H1 (cell line): ENCODE measurements around the gene PSMC4. TPM values are rescaled to one million over a fixed set of nuclear protein-coding genes. Genes with fewer than 3 reads are reported as not detected.

Source experiments
- CTCF ChIA-PET: fragments of 300-600 bp; sonication (Branson Sonifier 250); formaldehyde crosslinking; loops from one replicate; lab custom pipeline; 2021; ENCODE audit not compliant: partially characterized antibody; lab: Charles Lee
- POLR2A ChIA-PET: fragments of 300-600 bp; sonication (Branson Sonifier 250); formaldehyde crosslinking; loops from one replicate; lab custom pipeline; 2021; ENCODE audit warnings: inconsistent platforms; ENCODE audit not compliant: partially characterized antibody; lab: Charles Lee
- DNase-seq, 2 experiments: peaks; one replicate each; pipeline versions ENCODE4 v3.0.0 to v3.0.0-alpha.2; 2010 to 2022; ENCODE audit warnings: low spot score in 2 of 2, low read depth in 1 of 2, mixed read lengths in 1 of 2
- FAIRE-seq: peaks from 2 replicates; lab custom pipeline; 2011; peaks lifted over from hg19 to GRCh38; lab: Jason Lieb, UNC
- H2AFZ ChIP-seq: 2 replicates; pipeline ENCODE4 v1.8.1; 2012; ENCODE audit warnings: low read length, inconsistent platforms
- H2AK5ac ChIP-seq: 2 replicates; pipeline ENCODE4 v1.6.1; 2013; ENCODE audit warnings: low read depth, low read length
- H2BK120ac ChIP-seq: replicated peaks from 2 replicates; pipeline ENCODE3; 2013; ENCODE audit warnings: low read depth, low read length, inconsistent platforms
- H2BK12ac ChIP-seq: 2 replicates; pipeline ENCODE4 v1.6.1; 2013; ENCODE audit warnings: low read depth, low read length
- H2BK15ac ChIP-seq: 2 replicates; pipeline ENCODE4 v1.6.1; 2013; ENCODE audit warnings: low read length
- H2BK20ac ChIP-seq: 2 replicates; pipeline ENCODE4 v1.6.1; 2013; ENCODE audit warnings: low read length
- H2BK5ac ChIP-seq: 2 replicates; pipeline ENCODE4 v1.6.1; 2013; ENCODE audit warnings: low read depth, low read length
- H3K14ac ChIP-seq: 2 replicates; pipeline ENCODE4 v1.6.1; 2013; ENCODE audit warnings: inconsistent platforms; ENCODE audit not compliant: insufficient read length
- H3K18ac ChIP-seq: 2 replicates; pipeline ENCODE4 v1.6.1; 2013; ENCODE audit warnings: low read length; ENCODE audit errors: extremely low read depth
- H3K23ac ChIP-seq: 2 replicates; pipeline ENCODE4 v1.6.1; 2013; ENCODE audit warnings: inconsistent platforms; ENCODE audit not compliant: insufficient read length
- H3K23me2 ChIP-seq: 2 replicates; pipeline ENCODE4 v1.6.1; 2013; ENCODE audit warnings: low read depth, low read length
- H3K27ac ChIP-seq: 2 replicates; pipeline ENCODE4 v1.6.1; 2011; ENCODE audit warnings: low read depth, low read length, inconsistent platforms
- H3K27me3 ChIP-seq, 4 experiments: replicated peaks in 1 of 4; 1 replicate in 1 of 4; 2 replicates in 3 of 4; pipeline versions ENCODE4 v1.6.1 to v1.8.1; 2011 to 2013; ENCODE audit warnings: low read length in 3 of 4, mild to moderate bottlenecking in 3 of 4, inconsistent platforms in 2 of 4, mixed read lengths in 2 of 4, moderate library complexity in 1 of 4; ENCODE audit not compliant: control insufficient read depth in 3 of 4, insufficient read depth in 3 of 4; ENCODE audit errors: extremely low read depth in 1 of 4
- H3K36me3 ChIP-seq, 4 experiments: 2 replicates each; pipeline versions ENCODE4 v1.6.1 to v1.8.1; 2011 to 2013; ENCODE audit warnings: mild to moderate bottlenecking in 4 of 4, low read length in 3 of 4, moderate library complexity in 2 of 4, control low read depth in 1 of 4, inconsistent platforms in 1 of 4; ENCODE audit not compliant: insufficient read depth in 4 of 4, control insufficient read depth in 2 of 4
- H3K4ac ChIP-seq: replicated peaks from 2 replicates; pipeline ENCODE3; 2013; ENCODE audit warnings: low read length, low read depth, mixed read lengths, inconsistent platforms; ENCODE audit not compliant: insufficient read length
- H3K4me1 ChIP-seq, 4 experiments: replicated peaks in 1 of 4; 1 replicate in 1 of 4; 2 replicates in 3 of 4; pipeline versions ENCODE4 v1.6.1 to v1.8.1; 2011 to 2013; ENCODE audit warnings: low read length in 3 of 4, inconsistent platforms in 2 of 4, mixed read lengths in 1 of 4; ENCODE audit not compliant: insufficient read depth in 4 of 4, control insufficient read depth in 3 of 4
- H3K4me2 ChIP-seq, 2 experiments: 2 replicates each; pipeline versions ENCODE4 v1.6.1 to v1.8.1; 2011 to 2013; ENCODE audit warnings: low read depth in 2 of 2, low read length in 2 of 2, control low read depth in 1 of 2, inconsistent platforms in 1 of 2, mild to moderate bottlenecking in 1 of 2; ENCODE audit not compliant: insufficient read depth in 1 of 2
- H3K4me3 ChIP-seq, 4 experiments: fragments of 200-600, 300-600 bp in 1 of 4; sonication (generic), shearing (Covaris generic), sonication (Bioruptor Twin) in 1 of 4; 2 replicates each; pipeline versions ENCODE4 v1.5.1 to v1.8.1; 2011 to 2016; ENCODE audit warnings: low read length in 4 of 4, low read depth in 3 of 4, control low read depth in 2 of 4, inconsistent platforms in 2 of 4, mild to moderate bottlenecking in 2 of 4, mixed read lengths in 1 of 4, moderate library complexity in 1 of 4; ENCODE audit not compliant: insufficient read depth in 2 of 4; ENCODE audit errors: extremely low read depth in 1 of 4
- H3K56ac ChIP-seq: replicated peaks from 2 replicates; pipeline ENCODE3; 2013; ENCODE audit warnings: low read depth, mild to moderate bottlenecking, mixed read lengths, low read length, inconsistent platforms; ENCODE audit not compliant: insufficient read length
- H3K79me1 ChIP-seq: 2 replicates; pipeline ENCODE4 v1.6.1; 2013; ENCODE audit warnings: low read depth, low read length, control low read depth
- H3K79me2 ChIP-seq, 2 experiments: 2 replicates each; pipeline versions ENCODE4 v1.6.1 to v1.8.1; 2012 to 2013; ENCODE audit warnings: low read length in 2 of 2, mild to moderate bottlenecking in 2 of 2, inconsistent platforms in 1 of 2; ENCODE audit not compliant: insufficient read depth in 2 of 2, control insufficient read depth in 1 of 2
- H3K9ac ChIP-seq, 4 experiments: replicated peaks in 1 of 4; 1 replicate in 1 of 4; 2 replicates in 3 of 4; pipeline versions ENCODE4 v1.6.1 to v1.8.1; 2011 to 2013; ENCODE audit warnings: low read depth in 3 of 4, low read length in 3 of 4, control low read depth in 2 of 4, mild to moderate bottlenecking in 2 of 4, moderate library complexity in 2 of 4, inconsistent platforms in 1 of 4; ENCODE audit errors: extremely low read depth in 1 of 4
- H3K9me3 ChIP-seq, 2 experiments: 2 replicates each; pipeline versions ENCODE4 v1.6.1 to v1.8.1; 2012 to 2013; ENCODE audit warnings: mild to moderate bottlenecking in 2 of 2, moderate library complexity in 2 of 2, control low read depth in 1 of 2, inconsistent platforms in 1 of 2, low read depth in 1 of 2, low read length in 1 of 2, mixed read lengths in 1 of 2; ENCODE audit not compliant: insufficient read depth in 2 of 2
- H4K20me1 ChIP-seq, 2 experiments: replicated peaks in 1 of 2; 2 replicates each; pipeline versions ENCODE3 to v1.8.1; 2011 to 2013; ENCODE audit warnings: inconsistent platforms in 2 of 2, low read length in 2 of 2, mild to moderate bottlenecking in 1 of 2; ENCODE audit not compliant: insufficient read depth in 2 of 2, control insufficient read depth in 1 of 2
- H4K5ac ChIP-seq: 2 replicates; pipeline ENCODE4 v1.6.1; 2013; ENCODE audit warnings: low read length, low read depth, mixed read lengths, inconsistent platforms; ENCODE audit not compliant: insufficient read length
- H4K8ac ChIP-seq: 2 replicates; pipeline ENCODE4 v1.8.0; 2013; ENCODE audit warnings: mild to moderate bottlenecking, moderate library complexity, low read length, inconsistent platforms; ENCODE audit not compliant: insufficient read depth; ENCODE audit errors: extremely low read depth
- H4K91ac ChIP-seq: replicated peaks from 2 replicates; pipeline ENCODE3; 2013; ENCODE audit warnings: low read length, mixed read lengths, inconsistent platforms; ENCODE audit not compliant: insufficient read length
- HDAC2 ChIP-seq, 2 experiments: fragments of 300-600 bp in 1 of 2; sonication (generic) in 1 of 2; IDR thresholded peaks; 2 replicates each; pipeline ENCODE4 v1.6.1; 2011 to 2012; ENCODE audit warnings: low read depth in 2 of 2, low read length in 2 of 2, mild to moderate bottlenecking in 2 of 2, moderate library complexity in 2 of 2, borderline replicate concordance in 1 of 2, inconsistent platforms in 1 of 2
- WGBS, 2 experiments: shearing (Covaris generic) in 1 of 2; methylation state at CpG; one replicate each; pipeline versions ENCODE4 v1.1.6 to v1.1.7; 2013 to 2015; ENCODE audit warnings: low lambda C conversion rate in 2 of 2, mixed read lengths in 2 of 2, inconsistent platforms in 1 of 2, low coverage in 1 of 2, missing lambda C conversion rate in 1 of 2; ENCODE audit not compliant: insufficient replicate concordance in 2 of 2, insufficient coverage in 1 of 2, insufficient read length in 1 of 2; ENCODE audit errors: extremely low coverage in 1 of 2, missing lambda C conversion rate in 1 of 2; 5-methylcytosine and 5-hydroxymethylcytosine counted together
- polyA plus RNA-seq, 7 experiments: library from polyadenylated mRNA; depleted of rRNA in 3 of 7; stranded (reverse) in 5 of 7; unstranded in 2 of 7; fragments of >200 nt in 5 of 7; fragments of 200-250 nt in 2 of 7; gene quantifications; 1 replicate in 5 of 7; 2 replicates in 1 of 7; 4 replicates in 1 of 7; pipeline versions ENCODE4 v1.2.1 to v1.2.3, GENCODE V29; 2011 to 2013; ENCODE audit warnings: missing spikeins in 2 of 7, mixed read lengths in 2 of 7
- total RNA-seq: library from RNA; stranded (reverse); fragmentation: NEBNext Ultra II Directional; extraction: Animal tissue kit (Norgen Biotek cat#: 25700); gene quantifications from 2 replicates; pipeline ENCODE4 v1.2.1, GENCODE V29; 2021

PSMC4 gene
- total and polyA plus RNA-seq, 2 of the 8 experiments (the other 6 are each of a cell fraction or from before 2014, with no cell fraction given), result 116 to 126 TPM

GRCh38 chr19:39970425-39970674, 615 bp upstream of the PSMC4 start:
- no peak for FAIRE-seq
- TF ChIP-seq HDAC2 (IDR thresholded peaks at IDR 0.05; ENCODE audit: borderline replicate concordance in 1 of 2, low read depth in 2 of 2, low read length in 2 of 2), result no peak
- H3K14ac ChIP-seq, result no peak overlapping the region
- peaks cover 2 to 8% of the 10 kb centered on the region in 2 experiments for H4K20me1 ChIP-seq
- H3K23ac ChIP-seq, result no peak overlapping the region
- 13% methylated on average over 11 of the region's 11 CpGs; no CpG with 5 or more reads in 1 of the 2 experiments for WGBS, 2 experiments
- peaks cover 3 to 21% of the 10 kb centered on the region in 2 experiments; a peak in 3 of 4 replicates for H3K79me2 ChIP-seq
- peaks cover 11 to 31% (median 18%) of the 10 kb centered on the region in 4 experiments for H3K36me3 ChIP-seq
- H3K23me2 ChIP-seq, result peaks cover 5% of the 10 kb centered on the region
- DNase-seq, result no peak
- H3K9me3 ChIP-seq, result no peaks in the 10 kb centered on the region
- H2AK5ac ChIP-seq, result no peak overlapping the region
- H3K27ac ChIP-seq, result peak overlapping the region; percentile 38; the same call in 1 of the 2 replicates
- H3K18ac ChIP-seq, result no peak overlapping the region
- peak overlapping the region; percentile 66; the same call in 1 of the 2 replicates for H4K8ac ChIP-seq
- peak overlapping the region; percentile 55 to 71 for H3K4me2 ChIP-seq
- H3K4me3 ChIP-seq, result peak overlapping the region; percentile 66 to 98 (median 86)
- no peak overlapping the region for H2BK120ac ChIP-seq
- peak overlapping the region; percentile 29 for H2AFZ ChIP-seq
- peak overlapping the region in 3 of 4 experiments; percentile 57 to 78 (median 77); a peak in 6 of 7 replicates for H3K9ac ChIP-seq
- H4K91ac ChIP-seq, result peak overlapping the region; percentile 45
- no peak overlapping the region for H4K5ac ChIP-seq
- peak overlapping the region; percentile 55; the same call in 1 of the 2 replicates for H2BK5ac ChIP-seq
- no peak overlapping the region for H2BK15ac ChIP-seq
- POLR2A ChIA-PET, result interaction anchor here (0.6 to 2.8 kb wide), 15 partner anchors 9 to 221 kb away, joined by 3 to 8 read pairs (median 3); partner anchors contain the start of genes MAP3K10 and ZNF546
- no peak overlapping the region for H2BK12ac ChIP-seq
- CTCF ChIA-PET, result interaction anchor here (0.6 to 2.0 kb wide), 14 partner anchors 9 to 297 kb away, joined by 3 to 11 read pairs (median 3); partner anchors contain the start of gene TTC9B
- no peaks in the 10 kb centered on the region for H3K27me3 ChIP-seq
- peaks cover 6% of the 10 kb centered on the region; the same call in 1 of the 2 replicates for H3K79me1 ChIP-seq
- H3K4ac ChIP-seq, result no peak overlapping the region
- peak overlapping the region; percentile 67 for H3K56ac ChIP-seq
- H2BK20ac ChIP-seq, result no peak overlapping the region
- peaks cover 0 to 2% (median 0%) of the 10 kb centered on the region in 4 experiments; a peak in 1 of 7 replicates for H3K4me1 ChIP-seq
